ENCODE results near the gene C10orf62.
A peak's percentile ranks its signal among the peaks of the same experiment; 100 is the strongest.
"Not testable (repeated sequence)": the region's sequence is repeated elsewhere in the genome, so short reads cannot be mapped to it uniquely, and the experiment has no call there.

Gene C10orf62

DNA sequence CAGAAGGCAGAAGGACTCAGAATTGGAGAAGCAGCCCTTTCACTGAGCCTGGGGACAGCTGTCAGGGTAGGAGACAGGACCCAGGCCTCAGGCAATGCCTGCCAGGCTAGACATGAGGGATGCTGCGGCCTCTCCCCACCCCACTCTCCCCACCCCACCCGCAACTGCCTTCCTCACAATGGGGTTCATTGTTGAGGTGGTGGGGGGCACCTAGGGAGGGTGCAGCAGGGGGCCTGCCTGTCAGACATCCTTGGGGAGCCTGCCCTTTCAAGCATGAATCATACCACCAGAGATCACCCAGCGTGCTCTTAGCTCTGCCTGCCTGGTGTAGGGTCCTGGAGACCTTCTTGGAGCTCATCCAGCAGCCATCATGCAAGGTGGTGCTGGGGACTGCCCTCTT lies at the start of gene C10orf62:
C10orf62 (plus strand) TSS at position 243 of the 400 bp plus-strand sequence. CDS start 177 bp downstream, outside the sequence.
- DNase-seq: no peak

DNA sequence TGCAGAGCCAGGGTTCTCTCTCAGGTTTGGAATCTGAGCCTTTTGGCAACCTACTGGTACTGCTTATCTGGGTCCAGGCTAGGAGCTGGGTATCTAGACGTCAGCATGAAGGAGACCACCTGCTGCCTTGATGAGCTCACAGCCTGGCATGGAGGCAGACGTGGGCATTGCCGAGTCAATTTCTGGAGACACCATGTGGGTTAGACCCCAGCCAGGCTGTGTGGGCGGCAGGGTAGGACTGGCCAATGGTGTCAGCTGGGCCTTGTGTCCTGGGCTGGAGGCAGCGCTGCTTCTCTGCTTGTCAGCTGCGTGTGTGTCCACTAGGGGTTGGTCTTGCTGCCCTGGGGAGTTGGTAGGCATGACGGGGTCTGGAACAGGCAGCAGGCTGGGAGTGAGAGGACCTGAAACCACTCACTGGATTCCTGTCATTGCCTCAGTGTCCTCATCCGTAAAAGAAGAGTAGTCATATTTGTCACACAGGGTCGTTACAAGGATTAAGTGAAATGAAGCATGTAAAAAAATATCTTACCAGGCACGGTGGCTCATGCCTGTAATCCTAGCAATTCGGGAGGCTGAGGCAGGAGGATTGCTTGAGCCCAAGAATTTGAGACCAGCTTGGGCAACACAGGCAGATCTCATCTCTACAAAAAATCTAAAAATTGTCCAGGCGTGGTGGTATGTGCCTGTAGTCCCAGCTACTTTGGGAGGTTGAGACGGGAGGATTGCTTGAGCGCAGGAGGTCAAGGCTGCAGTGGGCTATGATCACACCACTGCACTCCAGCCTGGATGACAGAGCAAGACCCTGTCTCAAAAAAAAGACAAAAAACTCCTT lies 48.6 kb upstream of the C10orf62 start:
- no peak for DNase-seq

DNA sequence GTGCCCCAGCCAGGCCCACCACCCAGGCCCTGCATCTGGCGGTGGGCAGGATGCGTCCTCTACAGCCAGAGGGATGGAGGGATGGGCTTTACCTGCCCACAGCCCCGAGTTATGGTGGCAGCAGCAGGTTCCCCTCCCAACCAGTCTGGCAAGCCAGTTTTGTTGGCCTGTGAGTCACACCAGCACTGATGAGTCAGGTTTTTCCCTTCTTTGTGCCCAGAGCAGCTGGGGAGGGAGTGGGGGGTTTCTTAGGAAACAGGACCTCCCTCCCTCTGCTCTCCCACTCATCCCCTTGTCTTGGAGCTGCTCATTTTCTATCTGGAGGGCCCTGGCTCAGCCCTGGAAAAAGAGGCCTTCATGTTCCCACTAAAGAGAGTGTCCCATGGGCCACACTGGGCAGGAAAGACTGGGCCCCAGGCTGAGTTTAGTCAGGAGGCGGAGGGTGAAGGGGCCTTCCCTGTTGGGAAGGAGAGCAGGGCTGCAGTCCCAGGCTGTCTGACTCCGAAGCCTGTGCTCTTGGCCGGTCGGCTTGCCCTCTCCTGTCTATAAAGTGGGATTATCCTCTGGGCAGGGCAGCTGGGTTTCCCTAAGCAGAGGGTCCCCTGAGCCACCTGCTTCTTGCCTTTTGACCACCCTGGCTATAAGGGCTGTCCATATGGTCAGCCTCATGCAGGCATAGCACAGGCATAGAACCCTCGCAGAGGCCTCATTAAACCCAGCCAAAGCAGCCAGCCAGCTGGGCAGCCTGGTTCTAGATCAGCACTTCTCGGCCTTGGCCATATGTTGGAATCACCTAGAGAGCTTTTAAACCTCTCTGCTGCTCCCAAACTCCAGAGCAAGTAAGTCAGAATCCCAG lies 47.1 kb upstream of the C10orf62 start:
- DNase-seq: no peak

DNA sequence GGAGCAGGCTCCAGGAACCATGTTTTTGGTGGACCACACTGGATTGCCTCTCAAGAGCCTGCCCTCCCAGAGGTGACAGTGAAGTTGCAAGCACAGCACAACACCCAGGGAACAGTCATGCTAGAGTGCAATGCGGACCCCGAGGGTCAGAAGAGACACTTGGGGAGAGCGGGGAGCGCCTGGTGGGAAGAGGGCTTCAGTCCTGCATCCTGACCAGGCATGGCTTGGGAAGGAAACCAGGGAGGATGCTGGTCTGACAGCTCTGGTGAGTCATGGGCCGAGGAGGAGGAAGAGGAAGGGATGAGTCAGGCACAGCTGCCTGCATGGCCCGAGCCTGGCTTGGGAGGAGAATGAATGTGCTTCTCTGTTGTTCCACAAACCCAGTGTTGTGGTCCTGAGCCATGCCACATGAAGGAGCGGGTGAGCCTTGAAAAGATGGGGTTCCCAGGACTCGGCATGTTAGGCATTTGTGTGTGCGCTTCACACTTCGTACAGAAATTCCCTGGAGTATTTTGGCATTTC lies 46.4 kb upstream of the C10orf62 start:
- DNase-seq: no peak

- DNase-seq: no peak
Observed at GRCh38 chr10:97546456-97547270, 42.9 kb upstream of the C10orf62 start.

GRCh38 chr10:97547271-97547600 lies 42.3 kb upstream of the C10orf62 start:
- no peak for DNase-seq

DNA sequence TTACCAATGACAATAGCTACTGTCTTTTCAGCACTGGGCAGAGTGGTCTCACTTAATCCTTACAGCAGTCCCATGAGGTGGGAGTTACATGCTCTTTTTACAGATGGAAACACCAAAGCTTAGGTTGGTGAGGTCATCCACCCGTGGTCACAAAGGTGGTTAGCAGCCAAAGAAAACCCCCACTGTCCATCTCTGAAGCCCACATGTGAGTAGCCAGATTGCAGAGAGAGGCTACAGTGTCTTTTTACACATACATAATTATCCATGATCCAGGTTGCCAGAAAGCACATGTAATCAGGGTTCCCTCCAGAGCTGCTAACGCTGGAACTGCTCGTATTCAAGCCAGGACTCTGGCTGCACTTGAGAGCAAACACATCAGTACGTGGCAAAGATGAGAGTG lies 41.6 kb upstream of the C10orf62 start:
- no peak for DNase-seq

DNA sequence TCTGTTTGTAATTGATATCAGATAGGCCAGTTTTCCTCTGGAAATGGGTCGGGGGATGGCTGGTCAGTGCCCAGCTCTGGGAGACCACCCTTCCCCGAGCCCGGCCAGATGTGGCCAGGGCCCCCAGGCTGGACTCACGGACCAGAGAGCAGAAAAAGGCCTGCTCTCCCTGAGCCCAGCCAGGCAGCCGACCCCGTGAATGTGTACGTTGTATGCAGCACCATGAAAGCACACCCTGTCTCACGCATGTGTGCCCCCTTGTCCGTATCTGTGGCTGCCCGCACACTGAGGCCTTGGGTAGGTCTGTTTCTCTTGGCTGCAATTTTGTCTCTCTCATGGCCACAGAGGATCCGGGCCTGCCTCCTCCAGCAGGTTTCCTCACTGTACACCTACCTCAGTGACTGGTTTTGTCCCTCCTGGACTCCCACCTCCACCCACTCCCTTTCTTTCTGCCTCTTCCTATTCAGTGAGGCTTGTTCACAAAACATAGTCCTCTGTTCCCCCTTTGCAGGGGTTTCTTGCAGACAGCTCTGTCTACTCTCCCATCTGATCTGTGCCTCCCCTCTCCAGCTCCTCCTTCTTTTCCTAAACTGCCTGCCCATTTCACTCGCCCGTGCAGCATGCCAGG lies 40.6 kb upstream of the C10orf62 start:
- DNase-seq: no peak

GRCh38 chr10:97549587-97550322 lies 39.8 kb upstream of the C10orf62 start:
- peak; percentile 33 for DNase-seq

DNA sequence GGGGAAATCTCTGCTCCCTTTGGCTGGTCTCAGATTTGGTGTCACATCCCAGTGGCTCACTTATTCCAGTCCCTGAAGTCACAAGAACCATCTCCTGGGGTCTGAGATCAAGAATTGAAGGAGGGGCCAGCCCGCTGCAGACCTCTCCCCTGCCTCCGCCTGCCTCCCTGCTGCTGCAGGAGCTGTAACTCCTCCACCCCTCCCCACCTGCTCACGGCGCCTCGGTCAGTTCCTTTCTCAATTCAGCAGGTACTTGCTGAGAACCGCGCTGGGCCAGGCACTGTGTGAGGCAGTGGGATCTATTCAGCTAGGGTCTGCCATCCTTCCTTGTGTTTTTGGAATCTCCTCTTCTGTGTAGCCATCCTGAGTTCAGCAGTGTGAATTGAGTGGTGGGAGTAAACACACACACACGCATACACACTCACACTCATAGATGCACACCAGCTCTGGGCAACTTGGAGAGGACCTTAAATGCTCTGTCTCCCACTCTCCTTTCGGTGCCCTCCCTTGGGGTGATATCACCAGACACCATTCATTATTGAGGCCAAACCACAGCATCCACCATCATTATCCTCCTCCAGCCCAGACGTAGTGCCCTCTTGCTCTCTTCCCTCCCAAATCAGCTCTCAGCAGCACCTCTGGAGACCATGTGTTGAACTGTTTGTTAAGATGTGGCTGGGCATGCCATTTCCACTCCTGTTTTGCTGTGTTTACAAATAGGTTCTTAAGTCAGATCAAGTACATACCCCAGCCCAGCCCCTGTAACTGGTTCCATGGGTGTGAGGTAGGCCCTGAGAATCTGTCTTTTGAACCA lies 39.0 kb upstream of the C10orf62 start:
- peak; percentile 24 for DNase-seq

DNA sequence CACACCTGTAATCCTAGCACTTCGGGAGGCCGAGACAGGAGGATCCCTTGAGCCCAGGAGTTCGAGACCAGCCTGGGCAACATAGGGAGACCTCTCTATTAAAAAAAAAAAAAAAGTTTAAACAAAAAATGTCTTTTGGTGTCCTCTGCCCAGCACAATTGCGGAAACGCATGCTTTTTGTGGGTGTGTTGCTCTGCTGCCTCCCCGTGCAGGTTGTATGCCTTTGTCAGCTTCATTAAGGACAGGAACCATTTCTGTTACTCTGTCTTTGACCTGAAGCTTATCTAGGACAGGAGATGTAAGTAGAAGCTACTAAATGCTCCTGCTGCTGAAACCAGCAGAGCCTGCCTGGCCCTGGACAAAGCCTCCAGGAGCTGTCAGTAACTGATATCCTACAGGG lies 38.2 kb upstream of the C10orf62 start:
- no peak for DNase-seq

GRCh38 chr10:97553575-97554031 lies 35.9 kb upstream of the C10orf62 start:
- peak; percentile 1 for DNase-seq

DNA sequence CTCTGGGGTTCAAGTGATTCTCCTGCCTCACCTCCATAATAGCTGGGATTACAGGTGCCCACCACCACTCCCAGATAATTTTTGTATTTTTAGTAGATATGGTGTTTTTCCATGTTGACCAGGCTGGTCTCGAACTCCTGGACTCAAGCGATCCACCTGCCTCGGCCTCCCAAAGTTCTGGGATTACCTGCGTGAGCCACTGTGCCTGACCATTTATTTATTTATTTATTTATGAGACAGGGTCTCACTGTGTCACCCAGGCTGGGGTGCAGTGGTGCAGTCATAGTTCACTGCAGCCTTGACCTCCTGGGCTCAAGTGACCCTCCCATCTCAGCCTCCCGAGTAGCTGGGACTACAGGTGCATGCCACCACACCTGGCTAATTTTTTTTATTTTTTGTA lies 35.2 kb upstream of the C10orf62 start:
- not testable (repeated sequence) for DNase-seq

DNA sequence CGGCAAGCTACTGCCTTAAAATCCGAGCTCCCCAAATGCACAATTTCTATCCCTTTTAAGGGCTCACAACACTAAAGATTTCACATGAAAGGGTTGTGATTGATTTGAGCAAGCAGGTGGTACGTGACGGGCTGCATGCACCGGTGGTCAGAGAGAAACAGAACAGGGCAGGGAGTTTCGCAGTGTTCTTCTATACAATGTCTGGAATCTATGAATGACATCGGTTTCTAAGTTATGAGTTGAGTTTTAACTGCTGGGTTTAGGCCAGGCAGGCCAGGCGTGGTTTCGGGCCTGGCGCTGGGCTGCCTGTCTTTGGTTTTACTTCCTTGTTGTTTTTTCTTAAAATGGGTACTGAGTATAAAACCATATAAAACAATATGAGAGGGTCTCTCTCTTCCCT lies 34.0 kb upstream of the C10orf62 start:
- not testable (repeated sequence) for DNase-seq

DNA sequence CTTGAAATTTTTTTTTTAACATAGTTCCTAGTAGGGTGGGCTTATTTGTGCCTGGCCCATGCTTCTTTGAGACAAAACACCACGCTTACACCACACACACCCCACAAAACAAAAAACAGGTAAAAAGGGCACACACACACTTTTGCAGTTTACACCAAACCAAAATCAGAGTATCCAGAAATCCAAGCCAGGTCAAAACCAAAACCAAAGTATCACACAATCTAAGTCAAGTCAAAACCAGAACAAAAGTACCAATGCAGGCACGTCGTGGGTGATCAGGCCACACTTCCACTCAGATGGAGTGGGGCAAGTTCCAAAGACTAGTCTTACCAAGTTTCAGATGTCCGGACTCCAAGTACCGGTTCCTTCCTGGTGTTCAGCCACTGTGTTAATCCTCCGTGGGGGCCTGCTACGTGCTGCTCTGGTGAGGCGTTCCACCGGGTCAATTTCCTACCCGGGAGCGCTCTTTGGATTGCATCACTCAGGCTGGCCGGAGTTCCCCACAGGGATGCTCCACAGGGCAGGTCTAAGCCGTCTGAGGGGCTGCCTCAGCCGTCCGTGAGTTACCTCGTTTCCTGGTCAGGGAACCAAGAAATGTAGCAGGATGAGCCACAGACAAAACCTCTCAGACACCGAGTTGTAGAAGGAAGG lies 28.7 kb upstream of the C10orf62 start:
- not testable (repeated sequence) for DNase-seq

- DNase-seq: not testable (repeated sequence)
Observed at GRCh38 chr10:97561386-97562077, 28.0 kb upstream of the C10orf62 start.

DNA sequence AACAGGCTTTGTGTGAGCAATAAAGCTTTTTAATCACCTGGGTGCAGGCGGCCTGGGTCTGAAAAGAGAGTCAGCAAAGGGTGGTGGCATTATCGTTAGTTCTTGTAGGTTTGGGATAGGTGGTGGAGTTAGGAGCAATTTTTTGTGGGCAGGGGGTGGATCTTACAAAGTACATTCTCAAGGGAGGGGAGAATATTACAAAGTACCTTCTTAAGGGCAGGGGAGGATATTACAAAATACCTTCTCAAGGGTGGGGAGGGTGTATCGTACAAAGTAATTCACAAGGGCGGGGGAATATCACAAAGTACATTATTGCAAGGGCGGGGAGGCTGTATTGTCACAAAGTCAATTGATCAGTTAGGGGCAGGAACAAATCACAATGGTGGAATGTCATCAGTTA lies 27.2 kb upstream of the C10orf62 start:
- DNase-seq: not testable (repeated sequence)

GRCh38 chr10:97563337-97563736 lies 26.2 kb upstream of the C10orf62 start:
- no peak for DNase-seq

DNA sequence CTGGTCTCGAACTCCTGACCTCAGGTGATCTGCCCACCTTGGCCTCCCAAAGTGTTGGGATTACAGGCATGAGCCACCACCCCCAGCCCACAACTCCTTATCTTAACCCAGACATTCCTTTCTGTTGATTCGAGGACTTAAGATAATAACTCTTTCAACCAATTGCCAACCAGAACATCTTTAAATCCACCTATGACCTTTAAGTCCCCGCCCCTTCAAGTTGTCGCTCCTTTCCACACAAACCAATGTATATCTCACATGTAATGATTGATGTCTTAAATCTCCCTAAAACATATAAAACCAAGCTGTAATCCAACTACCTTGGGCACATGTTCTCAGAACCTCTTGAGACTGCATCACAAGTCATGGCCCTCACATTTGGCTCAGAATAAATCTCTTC lies 24.7 kb upstream of the C10orf62 start:
- no peak for DNase-seq

Data from DMS79 (cell line).